HFFc6 (cell line): ENCODE results near the gene ZNF691. TPM values are rescaled to one million over a fixed set of nuclear protein-coding genes. Genes with fewer than 3 reads are reported as not detected.
"Not testable (repeated sequence)": the region's sequence is repeated elsewhere in the genome, so short reads cannot be mapped to it uniquely, and the experiment has no call there.

Source experiments
- DNase-seq: peaks from one replicate; pipeline ENCODE4 v3.0.0-alpha.2; 2018
- H3K27ac Mint-ChIP-seq: 2 replicates; pipeline ENCODE4 v1.8.0; 2020; ENCODE audit warnings: mild to moderate bottlenecking, mixed read lengths
- H3K27me3 Mint-ChIP-seq: 2 replicates; pipeline ENCODE4 v1.8.0; 2021; ENCODE audit warnings: mild to moderate bottlenecking, moderate library complexity, mixed read lengths; ENCODE audit not compliant: insufficient read depth
- H3K36me3 Mint-ChIP-seq: 2 replicates; pipeline ENCODE4 v1.8.0; 2021; ENCODE audit warnings: low read depth, mixed read lengths
- H3K4me1 Mint-ChIP-seq: 2 replicates; pipeline ENCODE4 v1.8.0; 2020; ENCODE audit warnings: low read depth, mixed read lengths
- H3K4me3 Mint-ChIP-seq: 2 replicates; pipeline ENCODE4 v1.8.0; 2020; ENCODE audit warnings: mild to moderate bottlenecking, moderate library complexity, mixed read lengths
- H3K9me3 Mint-ChIP-seq: 2 replicates; pipeline ENCODE4 v1.8.0; 2020; ENCODE audit warnings: mild to moderate bottlenecking, mixed read lengths
- total RNA-seq, 6 experiments: library from RNA; stranded (reverse); fragmentation: NEBNext Ultra II Directional; extraction: Animal tissue kit (Norgen Biotek cat#: 25700); gene quantifications; 2 replicates in 1 of 6; 3 replicates in 5 of 6; pipeline ENCODE4 v1.2.3, GENCODE V29; 2021
- TF ChIP-seq, protein P1 (sequence below): fragments of 200-600 bp; sonication (generic); IDR thresholded peaks from 2 replicates; pipeline ENCODE4 v1.5.0; 2021; ENCODE audit warnings: antibody characterized with exemption, mild to moderate bottlenecking

Gene ZNF691
- total RNA-seq, 6 experiments from 2014 or later = 4.3 to 5.8 (median 5.4) TPM

DNA sequence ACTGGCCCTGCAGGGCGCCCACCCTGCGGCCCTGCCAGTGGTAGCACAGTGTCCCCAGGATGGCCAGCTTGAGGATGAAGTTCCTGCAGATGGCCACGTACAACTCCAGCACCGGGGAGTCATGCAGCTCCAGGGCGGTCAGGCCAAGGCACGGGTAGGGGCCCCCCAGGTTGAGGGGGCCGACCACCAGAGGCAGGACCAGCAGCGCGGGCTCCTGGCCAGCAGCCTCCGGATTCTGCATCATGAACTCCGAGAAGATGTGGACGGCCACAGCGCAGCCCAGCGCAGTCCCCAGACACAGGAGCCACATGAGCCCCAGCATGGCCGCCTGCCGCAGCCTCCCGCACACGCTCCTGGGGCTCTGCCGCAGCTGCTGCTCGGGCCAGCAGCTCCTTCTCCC, 41.0 kb downstream of the ZNF691 start:
- DNase-seq = no peak
- H3K36me3 Mint-ChIP-seq = no peaks in the 10 kb centered on the region
- H3K4me3 Mint-ChIP-seq = no peak overlapping the region
- H3K27ac Mint-ChIP-seq = no peak overlapping the region
- H3K27me3 Mint-ChIP-seq = peaks cover 20% of the 10 kb centered on the region
- no peaks in the 10 kb centered on the region for H3K9me3 Mint-ChIP-seq
- no peaks in the 10 kb centered on the region for H3K4me1 Mint-ChIP-seq
- TF ChIP-seq, protein P1, sequence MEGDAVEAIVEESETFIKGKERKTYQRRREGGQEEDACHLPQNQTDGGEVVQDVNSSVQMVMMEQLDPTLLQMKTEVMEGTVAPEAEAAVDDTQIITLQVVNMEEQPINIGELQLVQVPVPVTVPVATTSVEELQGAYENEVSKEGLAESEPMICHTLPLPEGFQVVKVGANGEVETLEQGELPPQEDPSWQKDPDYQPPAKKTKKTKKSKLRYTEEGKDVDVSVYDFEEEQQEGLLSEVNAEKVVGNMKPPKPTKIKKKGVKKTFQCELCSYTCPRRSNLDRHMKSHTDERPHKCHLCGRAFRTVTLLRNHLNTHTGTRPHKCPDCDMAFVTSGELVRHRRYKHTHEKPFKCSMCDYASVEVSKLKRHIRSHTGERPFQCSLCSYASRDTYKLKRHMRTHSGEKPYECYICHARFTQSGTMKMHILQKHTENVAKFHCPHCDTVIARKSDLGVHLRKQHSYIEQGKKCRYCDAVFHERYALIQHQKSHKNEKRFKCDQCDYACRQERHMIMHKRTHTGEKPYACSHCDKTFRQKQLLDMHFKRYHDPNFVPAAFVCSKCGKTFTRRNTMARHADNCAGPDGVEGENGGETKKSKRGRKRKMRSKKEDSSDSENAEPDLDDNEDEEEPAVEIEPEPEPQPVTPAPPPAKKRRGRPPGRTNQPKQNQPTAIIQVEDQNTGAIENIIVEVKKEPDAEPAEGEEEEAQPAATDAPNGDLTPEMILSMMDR = no peak

DNA sequence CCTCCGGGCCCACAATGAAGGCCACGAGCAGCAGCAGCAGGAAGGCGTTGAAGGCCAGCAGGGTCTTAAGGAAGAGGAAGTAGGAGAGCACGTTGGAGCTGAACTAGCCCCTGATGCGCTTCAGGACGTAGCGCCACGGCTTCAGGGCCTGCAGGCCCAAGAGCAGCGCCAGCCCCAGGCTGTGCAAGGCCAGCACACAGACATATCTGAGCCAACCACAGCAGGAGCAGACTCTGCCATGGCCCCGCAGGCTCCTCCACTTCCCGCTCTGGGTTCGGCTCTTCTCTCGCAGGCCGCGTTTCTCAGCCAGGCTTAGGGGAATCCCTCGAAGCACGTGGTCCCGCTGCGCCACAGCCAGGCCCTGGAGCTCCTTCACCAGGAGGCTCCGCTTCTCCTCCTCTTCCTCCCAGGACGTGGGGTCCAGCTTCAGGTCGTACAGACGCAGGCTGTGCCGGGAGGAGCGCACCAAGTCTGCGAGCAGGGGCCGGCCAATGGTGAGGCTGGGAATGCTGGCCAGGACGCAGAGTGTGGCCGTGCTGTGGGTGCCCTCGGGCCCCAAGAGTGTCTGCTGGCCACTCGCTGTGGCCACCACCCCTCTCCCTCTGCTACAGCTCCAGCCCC, 41.7 kb downstream of the ZNF691 start:
- H3K27ac Mint-ChIP-seq = no peak overlapping the region
- DNase-seq = no peak
- H3K4me1 Mint-ChIP-seq = no peaks in the 10 kb centered on the region

DNA sequence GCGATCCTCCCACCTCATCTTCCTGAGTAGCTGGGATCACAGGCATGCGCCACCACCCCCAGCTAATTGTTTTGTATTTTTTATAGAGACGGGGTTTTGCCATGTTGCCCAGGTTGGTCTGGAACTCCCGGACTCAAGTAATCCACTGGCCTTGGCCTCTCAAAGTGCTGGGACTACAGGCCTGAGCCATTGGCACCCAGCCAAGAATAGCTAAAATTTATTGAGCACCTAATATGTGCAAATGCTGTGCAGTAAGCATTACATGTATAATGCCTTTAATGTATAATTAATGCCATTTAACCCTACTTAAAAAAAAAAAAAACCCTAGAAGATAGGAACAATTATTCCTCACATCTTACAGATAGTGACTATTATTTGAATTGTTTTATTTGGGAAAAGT, 42.9 kb downstream of the ZNF691 start:
- H3K27ac Mint-ChIP-seq = no peak overlapping the region
- no peak overlapping the region for H3K4me3 Mint-ChIP-seq
- no peak for DNase-seq
- no peaks in the 10 kb centered on the region for H3K36me3 Mint-ChIP-seq
- no peaks in the 10 kb centered on the region for H3K9me3 Mint-ChIP-seq
- no peaks in the 10 kb centered on the region for H3K4me1 Mint-ChIP-seq
- TF ChIP-seq, protein P1 = no peak
- peaks cover 15% of the 10 kb centered on the region for H3K27me3 Mint-ChIP-seq

More for the DNA sequence above, 41.7 kb downstream of the ZNF691 start:
- Mint-ChIP-seq H3K36me3 (no peaks in the 10 kb centered on the region), H3K27me3 (peaks cover 20% of the 10 kb centered on the region), H3K9me3 (no peaks in the 10 kb centered on the region), H3K4me3 (no peak overlapping the region)
- TF ChIP-seq, protein P1 = no peak

DNA sequence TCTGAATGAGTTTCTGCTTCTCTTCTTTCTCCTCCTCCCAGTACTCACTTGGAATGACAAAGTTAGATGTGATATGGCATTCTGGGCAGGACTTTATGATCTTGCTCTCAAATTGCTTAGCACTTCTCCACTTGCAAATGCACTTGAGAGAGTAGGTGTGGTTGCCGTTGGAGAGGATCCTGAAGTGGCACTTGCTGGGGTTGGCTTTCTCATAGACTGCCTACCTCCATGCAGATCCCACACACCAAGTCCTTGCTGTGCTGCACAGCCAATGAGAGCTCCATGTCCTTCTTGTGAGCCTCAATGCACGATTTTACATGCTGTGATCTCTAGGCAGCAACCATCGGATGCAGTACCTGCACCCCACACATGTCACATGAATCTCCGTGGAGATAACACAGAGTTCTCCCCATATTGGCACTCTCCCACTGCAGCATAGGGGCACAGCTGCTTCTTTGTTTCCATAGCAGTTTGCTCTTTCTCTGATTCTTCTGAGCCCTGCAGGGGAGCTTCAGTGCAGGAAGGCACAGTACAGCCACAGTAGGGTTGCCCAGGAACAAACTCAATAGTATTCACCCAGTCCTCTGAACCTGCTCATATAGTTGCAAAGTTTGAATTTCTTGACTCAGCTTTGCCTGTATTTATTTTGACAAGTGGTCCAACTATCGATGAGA, 45.2 kb downstream of the ZNF691 start:
- TF ChIP-seq, protein P1 = no peak
- H3K4me1 Mint-ChIP-seq = no peaks in the 10 kb centered on the region

DNA sequence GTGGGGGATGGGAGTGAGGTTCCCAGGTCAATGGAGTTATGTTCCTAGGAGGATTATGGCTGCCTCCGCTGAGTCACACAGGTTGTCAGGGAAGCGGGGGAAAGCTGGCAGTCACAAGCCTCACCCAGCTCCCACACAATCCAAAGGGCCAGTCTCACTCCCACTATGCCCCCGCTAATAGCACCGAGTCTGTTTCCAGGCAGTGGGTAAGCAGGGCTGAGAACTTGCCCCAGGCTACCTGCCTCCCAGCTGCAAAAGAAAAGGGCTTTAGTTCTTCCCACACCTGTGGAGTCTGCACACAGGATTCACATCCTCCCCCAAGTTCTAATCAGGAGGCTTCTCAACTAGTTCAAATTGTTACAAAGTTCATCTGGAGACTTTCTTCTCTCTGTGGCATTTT, 53.5 kb downstream of the ZNF691 start:
- H3K27ac Mint-ChIP-seq, H3K4me1 Mint-ChIP-seq, H3K36me3 Mint-ChIP-seq, H3K4me3 Mint-ChIP-seq, DNase-seq: not testable (repeated sequence)
- peaks cover 16% of the 10 kb centered on the region; the same call in 1 of the 2 replicates for H3K9me3 Mint-ChIP-seq
- peaks cover 29% of the 10 kb centered on the region for H3K27me3 Mint-ChIP-seq

More for the DNA sequence above, 45.2 kb downstream of the ZNF691 start:
- Mint-ChIP-seq H3K4me3 (no peak overlapping the region), H3K27me3 (peaks cover 20% of the 10 kb centered on the region), H3K36me3 (no peaks in the 10 kb centered on the region), H3K9me3 (peaks cover 4% of the 10 kb centered on the region; the same call in 1 of the 2 replicates), H3K27ac (no peak overlapping the region)
- DNase-seq = no peak

Other genes with a start within 250 kb of the ZNF691 start
- gene PPIH, start 188.2 kb upstream of the ZNF691 start, total RNA-seq = 10 to 100 TPM; 30.0 to 45.6 (median 40.0) TPM
- gene YBX1, start 164.2 kb upstream of the ZNF691 start, total RNA-seq = 100 to 1,000 TPM; 736 to 879 (median 836) TPM
- not detected for gene CLDN19, start 106.4 kb upstream of the ZNF691 start, total RNA-seq
- gene P3H1, start 79.6 kb upstream of the ZNF691 start, total RNA-seq = 100 to 1,000 TPM; 115 to 169 (median 126) TPM
- 1 to 10 TPM; 4.9 to 8.8 (median 6.0) TPM for gene C1orf50, start 79.4 kb upstream of the ZNF691 start, total RNA-seq
- not detected for gene TMEM269, start 61.6 kb upstream of the ZNF691 start, total RNA-seq
- 10 to 100 TPM in 3 of 6 experiments, 1 to 10 TPM in 3; 8.9 to 12.3 (median 10.4) TPM for gene ERMAP, start 29.5 kb upstream of the ZNF691 start, total RNA-seq
- gene SVBP, start 29.2 kb upstream of the ZNF691 start, total RNA-seq = 10 to 100 TPM in 5 of 6 experiments, 1 to 10 TPM in 1; 9.6 to 17.8 (median 14.7) TPM
- 100 to 1,000 TPM in 4 of 6 experiments, 10 to 100 TPM in 2; 89.7 to 174 (median 105) TPM for gene SLC2A1, start 112.3 kb downstream of the ZNF691 start, total RNA-seq